Glutamatergic neuron (in vitro differentiated cells): Measurements from ENCODE around the gene STAT5B. TPM values are rescaled to one million over a fixed set of nuclear protein-coding genes. Genes with fewer than 3 reads are reported as not detected.

Source experiments
- DNase-seq: peaks from one replicate; pipeline ENCODE4 v3.0.0; 2022
- H3K27ac Mint-ChIP-seq: one replicate; pipeline ENCODE4 v1.8.0; 2020; ENCODE audit warnings: mild to moderate bottlenecking, mixed read lengths, inconsistent platforms; ENCODE audit not compliant: unreplicated experiment
- H3K27me3 Mint-ChIP-seq: one replicate; pipeline ENCODE4 v1.8.0; 2020; ENCODE audit warnings: mild to moderate bottlenecking, moderate library complexity, mixed read lengths, inconsistent platforms; ENCODE audit not compliant: unreplicated experiment
- H3K36me3 Mint-ChIP-seq: one replicate; pipeline ENCODE4 v1.8.0; 2020; ENCODE audit warnings: mild to moderate bottlenecking, mixed read lengths, inconsistent platforms; ENCODE audit not compliant: unreplicated experiment
- H3K4me1 Mint-ChIP-seq: one replicate; pipeline ENCODE4 v1.8.0; 2020; ENCODE audit warnings: mild to moderate bottlenecking, low read depth, mixed read lengths, inconsistent platforms; ENCODE audit not compliant: unreplicated experiment
- H3K4me3 Mint-ChIP-seq: one replicate; pipeline ENCODE4 v1.8.0; 2020; ENCODE audit warnings: mild to moderate bottlenecking, mixed read lengths, inconsistent platforms; ENCODE audit not compliant: unreplicated experiment
- H3K9me3 Mint-ChIP-seq: one replicate; pipeline ENCODE4 v1.8.0; 2020; ENCODE audit warnings: mild to moderate bottlenecking, moderate library complexity, mixed read lengths, inconsistent platforms; ENCODE audit not compliant: unreplicated experiment
- CTCF ChIP-seq: fragments of 200-600 bp; sonication (generic); IDR thresholded peaks from one replicate; pipeline ENCODE4 v1.5.0; 2021; ENCODE audit not compliant: partially characterized antibody, unreplicated experiment
- total RNA-seq: library from RNA; stranded (reverse); fragmentation: NEBNext Ultra II Directional; extraction: Animal tissue kit (Norgen Biotek cat#: 25700); gene quantifications from one replicate; pipeline ENCODE4 v1.2.1, GENCODE V29; 2021; ENCODE audit not compliant: unreplicated experiment

Gene STAT5B
- total RNA-seq, 1 donor from 2014 or later, result 31.9 TPM

DNA sequence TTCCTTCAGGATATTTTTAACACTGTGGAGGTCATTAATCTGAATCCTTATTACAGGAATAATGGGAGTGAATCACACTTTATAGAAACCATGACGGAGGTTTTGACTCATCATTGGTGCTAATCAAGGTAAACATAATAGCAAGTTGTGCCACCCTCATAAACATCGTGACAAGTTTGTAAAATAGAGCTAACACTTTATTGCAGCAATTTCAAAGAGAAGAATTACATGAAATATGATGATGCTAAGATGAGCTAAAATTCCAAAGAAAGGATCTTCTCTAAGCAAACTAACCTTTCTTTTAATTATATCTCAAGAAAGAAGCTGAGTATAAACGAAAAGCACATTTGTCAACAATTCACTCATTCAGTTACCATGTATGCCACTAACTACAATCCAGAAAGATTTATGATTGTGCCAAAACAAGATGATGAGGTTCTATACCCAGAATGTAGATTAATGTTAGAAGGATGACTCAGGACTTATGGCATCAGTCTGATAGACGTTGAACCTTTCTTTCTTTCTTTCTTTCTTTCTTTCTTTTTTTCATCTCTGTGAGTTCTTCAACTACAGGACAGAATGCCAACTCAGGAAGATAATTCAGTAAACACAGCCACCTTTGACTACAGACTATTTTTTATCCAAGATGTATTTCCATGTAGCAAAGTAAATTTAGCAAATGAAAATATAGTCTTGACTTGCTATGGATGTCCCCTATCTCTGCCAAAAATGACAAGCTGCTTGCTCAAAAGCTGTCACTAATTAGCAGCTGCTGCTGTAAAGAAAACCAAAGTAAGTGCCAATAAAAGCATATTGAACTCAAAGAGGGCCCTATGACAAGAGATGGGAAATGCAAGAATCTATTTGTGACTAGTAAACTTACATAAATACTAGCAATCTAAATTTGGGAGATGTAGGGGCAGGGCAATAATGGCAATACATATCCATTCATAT lies 23.3 kb downstream of the STAT5B start:
- H3K27me3 Mint-ChIP-seq, result no peaks in the 10 kb centered on the region
- no peak for DNase-seq
- no peak for TF ChIP-seq CTCF
- H3K4me1 Mint-ChIP-seq, result peaks cover 21% of the 10 kb centered on the region
- no peak overlapping the region for H3K4me3 Mint-ChIP-seq
- no peaks in the 10 kb centered on the region for H3K36me3 Mint-ChIP-seq
- no peaks in the 10 kb centered on the region for H3K9me3 Mint-ChIP-seq
- no peak overlapping the region for H3K27ac Mint-ChIP-seq

DNA sequence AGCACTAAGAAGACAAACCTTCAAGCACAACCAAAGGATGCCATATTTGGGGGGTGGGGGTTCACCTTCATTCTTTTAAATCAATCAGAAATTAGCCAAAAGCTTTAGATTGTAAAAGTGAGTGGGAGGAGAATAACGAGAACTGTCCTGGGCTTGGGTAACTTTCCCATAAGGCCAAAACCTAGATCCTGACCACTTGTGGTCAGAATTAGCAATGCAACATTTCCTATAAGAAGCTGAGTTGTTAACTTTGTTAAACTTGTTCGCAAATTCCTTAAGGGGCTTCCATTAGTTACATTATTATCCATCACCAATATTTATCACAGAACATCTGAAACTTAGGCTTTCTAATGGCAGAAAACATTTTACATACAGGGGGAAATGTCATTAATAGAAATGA lies 25.1 kb downstream of the STAT5B start:
- Mint-ChIP-seq H3K4me1 (peaks cover 23% of the 10 kb centered on the region), H3K27me3 (no peaks in the 10 kb centered on the region), H3K36me3 (no peaks in the 10 kb centered on the region), H3K4me3 (no peak overlapping the region), H3K27ac (no peak overlapping the region), H3K9me3 (no peaks in the 10 kb centered on the region)
- TF ChIP-seq CTCF, result no peak
- DNase-seq, result no peak

GRCh38 chr17:42249681-42250446 lies 26.3 kb downstream of the STAT5B start:
- Mint-ChIP-seq H3K9me3 (no peaks in the 10 kb centered on the region), H3K27me3 (peaks cover 2% of the 10 kb centered on the region), H3K27ac (peak overlapping the region; percentile 19), H3K4me3 (no peak overlapping the region), H3K36me3 (no peaks in the 10 kb centered on the region), H3K4me1 (peaks cover 23% of the 10 kb centered on the region)
- DNase-seq, result no peak
- no peak for TF ChIP-seq CTCF

DNA sequence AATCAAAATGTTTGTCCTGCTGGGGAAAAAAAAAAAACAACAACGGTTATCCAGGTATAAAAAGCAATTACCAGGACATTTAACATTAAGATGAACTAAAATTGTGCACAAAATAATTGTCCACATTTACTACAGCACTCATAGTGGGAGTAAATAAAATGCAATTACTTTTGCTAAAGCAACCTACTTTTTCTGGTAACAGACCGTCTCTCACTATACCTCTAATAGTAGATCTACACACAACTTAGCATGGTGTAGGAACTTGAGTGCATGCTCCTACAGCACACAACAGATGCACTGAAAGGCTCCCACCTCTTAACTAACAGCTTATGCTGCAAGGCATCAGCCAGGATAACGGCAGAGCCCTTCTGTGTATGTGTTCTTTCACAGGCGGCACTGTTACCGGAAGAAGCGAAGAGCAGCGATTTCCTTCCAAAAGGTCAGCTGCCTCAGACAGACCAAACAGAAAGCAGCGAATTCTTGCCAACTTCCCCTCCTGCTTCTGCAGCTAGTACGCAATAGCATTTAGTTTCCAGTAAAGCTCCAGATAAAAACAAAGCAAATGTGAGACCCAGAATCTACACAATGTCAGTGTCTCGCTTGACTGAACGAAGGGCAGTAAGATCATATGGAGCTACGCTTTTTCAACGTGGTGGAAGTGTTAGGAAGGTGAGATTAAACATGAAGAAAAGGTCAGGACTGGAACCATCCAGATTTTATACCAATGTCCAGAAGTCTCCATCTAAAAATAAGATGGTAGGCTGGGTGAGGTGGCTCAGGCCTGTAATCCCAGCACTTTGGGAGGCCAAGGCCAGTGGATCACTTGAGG lies 27.6 kb downstream of the STAT5B start:
- peaks cover 7% of the 10 kb centered on the region for H3K27me3 Mint-ChIP-seq
- no peak for TF ChIP-seq CTCF
- peak overlapping the region; percentile 30 for H3K4me3 Mint-ChIP-seq
- DNase-seq, result peak; percentile 44
- H3K9me3 Mint-ChIP-seq, result peaks cover 1% of the 10 kb centered on the region
- H3K27ac Mint-ChIP-seq, result peak overlapping the region; percentile 98
- peaks cover 28% of the 10 kb centered on the region for H3K4me1 Mint-ChIP-seq
- H3K36me3 Mint-ChIP-seq, result no peaks in the 10 kb centered on the region
